ENCODE results near the gene RAPGEF1. TPM values are rescaled to one million over a fixed set of nuclear protein-coding genes. Genes with fewer than 3 reads are reported as not detected.
A peak's percentile ranks its signal among the peaks of the same experiment; 100 is the strongest.
"Not testable (repeated sequence)": the region's sequence is repeated elsewhere in the genome, so short reads cannot be mapped to it uniquely, and the experiment has no call there.

RAPGEF1 gene
- total and polyA plus RNA-seq, 8 donors = 17.1 to 62.6 (median 44.8) TPM

DNA sequence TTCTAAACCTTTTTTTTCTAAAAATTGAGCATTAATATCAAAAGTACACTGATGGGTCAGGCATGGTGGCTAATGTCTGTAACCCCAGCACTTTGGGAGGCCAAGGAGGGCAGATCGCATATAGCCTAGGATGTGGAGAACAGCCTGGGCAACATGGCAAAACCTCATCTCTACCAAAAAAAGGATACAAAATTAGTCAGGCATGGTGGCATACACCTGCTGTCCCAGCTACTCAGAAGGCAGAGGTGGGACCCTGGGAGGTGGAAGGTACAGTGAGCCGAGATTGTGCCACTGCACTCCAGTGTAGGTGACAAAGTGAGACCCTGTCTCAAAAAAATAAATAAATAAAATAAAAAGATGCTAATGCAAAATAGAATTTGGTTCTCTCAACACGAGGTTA lies 49.4 kb downstream of the RAPGEF1 start:
- no peak overlapping the region for H3K27ac ChIP-seq
- FAIRE-seq = no peak
- ATAC-seq = no peak
- peaks cover 4 to 32% (median 28%) of the 10 kb centered on the region in 3 donors for H3K4me1 ChIP-seq
- intact Hi-C loops (cut with DNase I) = no loop called here
- H3K4me3 ChIP-seq = no peak overlapping the region
- H3K36me3 ChIP-seq = no peaks in the 10 kb centered on the region
- WGBS, 2 donors = 56 to 72% methylated on average over 3 of the region's 3 CpGs
- no peaks in the 10 kb centered on the region for H3K9me3 ChIP-seq
- TF ChIP-seq, protein P1, sequence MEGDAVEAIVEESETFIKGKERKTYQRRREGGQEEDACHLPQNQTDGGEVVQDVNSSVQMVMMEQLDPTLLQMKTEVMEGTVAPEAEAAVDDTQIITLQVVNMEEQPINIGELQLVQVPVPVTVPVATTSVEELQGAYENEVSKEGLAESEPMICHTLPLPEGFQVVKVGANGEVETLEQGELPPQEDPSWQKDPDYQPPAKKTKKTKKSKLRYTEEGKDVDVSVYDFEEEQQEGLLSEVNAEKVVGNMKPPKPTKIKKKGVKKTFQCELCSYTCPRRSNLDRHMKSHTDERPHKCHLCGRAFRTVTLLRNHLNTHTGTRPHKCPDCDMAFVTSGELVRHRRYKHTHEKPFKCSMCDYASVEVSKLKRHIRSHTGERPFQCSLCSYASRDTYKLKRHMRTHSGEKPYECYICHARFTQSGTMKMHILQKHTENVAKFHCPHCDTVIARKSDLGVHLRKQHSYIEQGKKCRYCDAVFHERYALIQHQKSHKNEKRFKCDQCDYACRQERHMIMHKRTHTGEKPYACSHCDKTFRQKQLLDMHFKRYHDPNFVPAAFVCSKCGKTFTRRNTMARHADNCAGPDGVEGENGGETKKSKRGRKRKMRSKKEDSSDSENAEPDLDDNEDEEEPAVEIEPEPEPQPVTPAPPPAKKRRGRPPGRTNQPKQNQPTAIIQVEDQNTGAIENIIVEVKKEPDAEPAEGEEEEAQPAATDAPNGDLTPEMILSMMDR (IDR thresholded peaks at IDR 0.05) = no peak
- no peaks in the 10 kb centered on the region for H3K27me3 ChIP-seq
- no peak for DNase-seq

DNA sequence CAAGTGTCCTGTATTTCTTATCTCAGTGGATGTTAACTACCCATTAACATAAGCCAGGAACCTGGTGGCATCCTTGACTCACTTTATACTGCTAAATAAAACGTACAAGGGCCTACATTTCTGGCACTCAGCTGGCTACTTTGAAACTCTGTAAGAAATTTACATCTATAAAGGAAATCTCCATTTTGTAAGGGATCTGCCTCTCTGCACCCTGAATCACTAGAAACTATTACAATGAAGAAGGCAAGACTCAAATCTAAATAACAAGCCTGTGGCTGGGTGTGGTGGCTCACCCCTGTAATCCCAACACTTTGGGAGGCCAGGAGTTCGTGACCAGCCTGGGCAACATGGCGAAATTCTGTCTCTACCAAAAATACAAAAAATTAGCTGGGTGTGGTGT lies 51.5 kb downstream of the RAPGEF1 start:
- Histone ChIP-seq H3K36me3 (no peaks in the 10 kb centered on the region), H3K4me3 (no peak overlapping the region), H3K9me3 (no peaks in the 10 kb centered on the region), H3K27me3 (no peaks in the 10 kb centered on the region), H3K4me1 (peaks cover 4 to 32% (median 28%) of the 10 kb centered on the region in 3 donors), H3K27ac (no peak overlapping the region)
- TF ChIP-seq, protein P1 (IDR thresholded peaks at IDR 0.05) = no peak
- no peak for DNase-seq
- intact Hi-C loops (cut with DNase I) = no loop called here
- no peak for ATAC-seq
- no peak for FAIRE-seq
- WGBS, 2 donors = 93 to 96% methylated on average over 3 of the region's 3 CpGs

GRCh38 chr9:131685753-131686706 lies 53.8 kb downstream of the RAPGEF1 start:
- H3K27ac ChIP-seq = no peak overlapping the region
- TF ChIP-seq, protein P1 (IDR thresholded peaks at IDR 0.05) = no peak
- 92 to 93% methylated on average over 15 of the region's 15 CpGs for WGBS, 2 donors
- no peak overlapping the region for H3K4me3 ChIP-seq
- ATAC-seq (peak; percentile 22 to 62 (median 56)), FAIRE-seq (no peak), DNase-seq (no peak)
- no peaks in the 10 kb centered on the region for H3K27me3 ChIP-seq
- no peaks in the 10 kb centered on the region for H3K9me3 ChIP-seq
- H3K36me3 ChIP-seq = no peaks in the 10 kb centered on the region
- peaks cover 0 to 18% (median 14%) of the 10 kb centered on the region in 3 donors for H3K4me1 ChIP-seq
- intact Hi-C loops (cut with DNase I) = no loop called here

DNA sequence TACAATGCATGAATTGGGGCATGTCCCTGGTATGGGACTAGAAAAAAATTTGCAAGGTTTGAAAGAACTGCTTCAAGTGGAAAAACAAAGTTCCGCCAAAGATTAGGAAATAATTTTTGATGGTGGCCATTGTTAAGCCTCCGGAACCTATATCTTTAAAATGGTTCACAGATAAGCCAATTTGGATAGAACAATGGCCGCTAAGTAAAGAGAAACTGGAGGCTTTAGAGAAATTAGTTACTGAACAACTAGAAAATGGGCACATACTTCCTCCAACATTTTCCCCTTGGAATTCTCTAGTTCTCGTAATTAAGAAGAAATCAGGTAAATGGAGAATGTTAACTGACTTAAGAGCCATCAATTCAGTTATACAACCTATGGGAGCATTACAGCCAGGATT lies 56.8 kb downstream of the RAPGEF1 start:
- H3K27me3 ChIP-seq; H3K36me3 ChIP-seq; H3K9me3 ChIP-seq; DNase-seq; H3K4me3 ChIP-seq; ATAC-seq; H3K27ac ChIP-seq; intact Hi-C loops (cut with DNase I); FAIRE-seq: not testable (repeated sequence)
- WGBS, 2 donors = 39 to 41% methylated on average over 4 of the region's 4 CpGs
- H3K4me1 ChIP-seq = peaks cover 7 to 21% (median 17%) of the 10 kb centered on the region in 3 donors

- Histone ChIP-seq H3K4me3 (no peak overlapping the region), H3K4me1 (peaks cover 15 to 30% (median 25%) of the 10 kb centered on the region in 3 donors)
- no peak for ATAC-seq
Measured at GRCh38 chr9:131682261-131682660, 57.6 kb downstream of the RAPGEF1 start.

DNA sequence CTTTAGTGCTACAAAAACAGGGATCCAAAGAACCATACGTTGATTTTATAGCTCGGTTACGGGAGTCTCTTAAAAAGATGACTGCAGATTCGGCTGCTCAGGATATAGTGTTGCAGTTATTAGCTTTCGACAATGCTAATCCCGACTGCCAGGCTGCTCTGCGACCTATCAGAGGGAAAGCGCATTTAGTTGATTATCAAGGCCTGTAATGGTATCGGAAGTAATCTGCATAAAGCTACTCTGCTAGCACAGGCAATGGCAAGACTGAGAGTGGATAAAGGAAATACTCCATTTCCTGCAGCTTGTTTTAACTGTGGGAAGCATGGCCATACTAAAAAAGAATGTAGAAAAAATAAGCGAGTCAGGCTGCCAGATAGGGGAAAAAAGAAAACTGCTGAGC lies 58.0 kb downstream of the RAPGEF1 start:
- H3K27me3 ChIP-seq; FAIRE-seq; DNase-seq; H3K36me3 ChIP-seq; H3K4me3 ChIP-seq; ATAC-seq; H3K27ac ChIP-seq; H3K9me3 ChIP-seq; intact Hi-C loops (cut with DNase I): not testable (repeated sequence)
- peaks cover 19 to 34% (median 29%) of the 10 kb centered on the region in 3 donors for H3K4me1 ChIP-seq
- 86 to 90% methylated on average over 10 of the region's 10 CpGs for WGBS, 2 donors

More at GRCh38 chr9:131682261-131682660, 57.6 kb downstream of the RAPGEF1 start:
- 84 to 85% methylated on average over 11 of the region's 11 CpGs for WGBS, 2 donors
- H3K9me3 ChIP-seq = no peaks in the 10 kb centered on the region
- TF ChIP-seq, protein P1 (IDR thresholded peaks at IDR 0.05) = no peak
- intact Hi-C loops (cut with DNase I) = no loop called here
- no peak for DNase-seq
- FAIRE-seq = no peak
- H3K27me3 ChIP-seq = no peaks in the 10 kb centered on the region
- H3K27ac ChIP-seq = no peak overlapping the region
- no peaks in the 10 kb centered on the region for H3K36me3 ChIP-seq

- 91 to 95% methylated on average over 5 of the region's 5 CpGs for WGBS, 2 donors
- H3K27me3 ChIP-seq; H3K27ac ChIP-seq; H3K36me3 ChIP-seq; FAIRE-seq; DNase-seq; intact Hi-C loops (cut with DNase I); H3K4me3 ChIP-seq; ATAC-seq; H3K9me3 ChIP-seq: not testable (repeated sequence)
- peaks cover 19 to 40% (median 36%) of the 10 kb centered on the region in 3 donors for H3K4me1 ChIP-seq
Measured at GRCh38 chr9:131681108-131681507, 58.8 kb downstream of the RAPGEF1 start.
